Thoracic aorta (tissue), 2 donors: Measurements from ENCODE around the gene MMP24. TPM values are rescaled to one million over a fixed set of nuclear protein-coding genes. Genes with fewer than 3 reads are reported as not detected.

Experiments
- ATAC-seq: fragments of 150-250 bp; one replicate; pipeline ENCODE4 v1.8.0; 2017; ENCODE audit warnings: low read depth; ENCODE audit not compliant: insufficient number of reproducible peaks, low FRiP score
- DNase-seq: peaks from one replicate; pipeline ENCODE4 v3.0.0-alpha.2; 2020; ENCODE audit warnings: low spot score
- H3K27ac ChIP-seq, 2 donors: fragments of 200-600 bp; sonication (generic); 1 replicate in 1 of 2; 2 replicates in 1 of 2; pipeline ENCODE4 v1.5.1; 2016; ENCODE audit warnings: mild to moderate bottlenecking in 2 of 2, moderate library complexity in 2 of 2
- H3K27me3 ChIP-seq: fragments of 200-600 bp; sonication (generic); replicated peaks from 2 replicates; pipeline ENCODE4 v1.6.0; 2016; ENCODE audit warnings: mild to moderate bottlenecking; ENCODE audit not compliant: insufficient read depth
- H3K36me3 ChIP-seq: fragments of 200-600 bp; sonication (generic); one replicate; pipeline ENCODE4 v1.5.1; 2016
- H3K4me1 ChIP-seq, 2 donors: fragments of 200-600 bp; sonication (generic); 1 replicate in 1 of 2; 2 replicates in 1 of 2; pipeline versions ENCODE4 v1.5.1 to v1.6.0; 2016; ENCODE audit warnings: low read depth in 2 of 2, mild to moderate bottlenecking in 1 of 2; ENCODE audit not compliant: control insufficient read depth in 1 of 2
- H3K4me3 ChIP-seq: fragments of 200-600 bp; sonication (generic); 2 replicates; pipeline ENCODE4 v1.5.1; 2016; ENCODE audit warnings: mild to moderate bottlenecking
- H3K9me3 ChIP-seq: fragments of 200-600 bp; sonication (generic); 2 replicates; pipeline ENCODE4 v1.5.1; 2016
- total RNA-seq, 2 donors: library from RNA; depleted of rRNA; stranded (reverse); fragments of >200 nt; gene quantifications; one replicate each; pipeline versions ENCODE4 v1.1.0 to v1.2.3, GENCODE V29; 2016
- TF ChIP-seq, protein P1 (sequence below): fragments of 200-600 bp; sonication (generic); IDR thresholded peaks from one replicate; pipeline ENCODE4 v1.5.1; 2019; ENCODE audit warnings: antibody characterized with exemption

MMP24 gene
- total RNA-seq, 2 donors from 2014 or later = 0.27 to 0.71 TPM

DNA sequence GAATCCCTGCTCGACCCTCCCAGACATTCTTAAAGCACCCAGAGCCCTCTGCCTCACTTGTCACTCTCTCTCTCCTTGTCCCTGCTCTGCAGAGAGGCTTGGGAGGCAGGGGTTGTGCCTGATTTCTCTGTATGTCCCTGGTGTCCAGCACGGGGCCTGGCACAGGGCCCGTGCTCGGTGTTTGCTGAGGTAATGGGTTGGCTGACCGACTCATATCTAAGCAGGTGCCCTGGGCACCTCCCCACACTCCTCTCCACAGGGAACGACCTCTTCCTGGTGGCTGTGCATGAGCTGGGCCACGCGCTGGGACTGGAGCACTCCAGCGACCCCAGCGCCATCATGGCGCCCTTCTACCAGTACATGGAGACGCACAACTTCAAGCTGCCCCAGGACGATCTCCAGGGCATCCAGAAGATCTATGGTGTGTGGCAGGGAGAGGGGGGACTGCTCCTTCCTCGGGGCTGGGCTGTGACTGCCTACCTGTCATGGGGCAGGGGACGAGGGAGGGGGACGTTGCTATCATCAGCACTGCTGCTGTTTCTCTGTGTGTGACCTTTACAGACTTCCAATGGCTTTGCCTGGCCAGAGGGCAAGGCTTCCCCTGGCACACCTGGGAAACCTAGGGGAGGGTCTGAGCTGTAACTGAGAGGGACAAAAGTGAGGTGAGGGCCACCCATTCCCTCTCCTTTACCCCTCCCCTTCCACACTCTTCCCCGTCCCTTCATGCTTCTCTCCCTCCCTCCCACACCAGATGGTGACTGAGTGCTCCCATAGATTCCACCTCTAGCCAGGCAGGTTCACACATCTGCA is 37.2 kb downstream of the MMP24 start:
- Histone ChIP-seq H3K9me3 (no peaks in the 10 kb centered on the region), H3K27me3 (no peaks in the 10 kb centered on the region), H3K4me3 (no peak overlapping the region), H3K36me3 (peaks cover 7% of the 10 kb centered on the region), H3K4me1 (peaks cover 20 to 36% of the 10 kb centered on the region in 2 donors), H3K27ac (peak overlapping the region; percentile 67 to 69)
- TF ChIP-seq, protein P1, sequence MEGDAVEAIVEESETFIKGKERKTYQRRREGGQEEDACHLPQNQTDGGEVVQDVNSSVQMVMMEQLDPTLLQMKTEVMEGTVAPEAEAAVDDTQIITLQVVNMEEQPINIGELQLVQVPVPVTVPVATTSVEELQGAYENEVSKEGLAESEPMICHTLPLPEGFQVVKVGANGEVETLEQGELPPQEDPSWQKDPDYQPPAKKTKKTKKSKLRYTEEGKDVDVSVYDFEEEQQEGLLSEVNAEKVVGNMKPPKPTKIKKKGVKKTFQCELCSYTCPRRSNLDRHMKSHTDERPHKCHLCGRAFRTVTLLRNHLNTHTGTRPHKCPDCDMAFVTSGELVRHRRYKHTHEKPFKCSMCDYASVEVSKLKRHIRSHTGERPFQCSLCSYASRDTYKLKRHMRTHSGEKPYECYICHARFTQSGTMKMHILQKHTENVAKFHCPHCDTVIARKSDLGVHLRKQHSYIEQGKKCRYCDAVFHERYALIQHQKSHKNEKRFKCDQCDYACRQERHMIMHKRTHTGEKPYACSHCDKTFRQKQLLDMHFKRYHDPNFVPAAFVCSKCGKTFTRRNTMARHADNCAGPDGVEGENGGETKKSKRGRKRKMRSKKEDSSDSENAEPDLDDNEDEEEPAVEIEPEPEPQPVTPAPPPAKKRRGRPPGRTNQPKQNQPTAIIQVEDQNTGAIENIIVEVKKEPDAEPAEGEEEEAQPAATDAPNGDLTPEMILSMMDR = no peak
- no peak for ATAC-seq
- DNase-seq = no peak

DNA sequence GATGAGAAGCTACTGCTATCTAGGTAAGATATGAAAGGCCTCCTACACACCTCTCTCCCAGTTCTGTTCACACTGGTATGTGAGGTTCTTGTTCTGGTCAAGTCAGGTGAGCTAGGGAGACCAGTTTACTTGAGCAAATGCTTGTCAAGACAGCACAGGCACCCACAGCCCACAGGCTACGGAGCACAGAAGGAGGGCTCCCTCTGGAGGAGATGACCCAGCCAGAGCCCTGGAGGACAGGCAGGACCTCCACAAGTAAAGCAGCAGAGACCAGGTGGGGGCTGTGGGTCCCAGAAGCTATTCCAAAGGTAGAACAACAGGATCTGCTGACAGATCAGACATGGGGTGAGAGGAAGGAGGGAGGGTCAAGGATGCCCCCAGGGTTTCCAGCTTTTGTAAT is 38.3 kb downstream of the MMP24 start:
- Histone ChIP-seq H3K4me1 (peaks cover 20 to 40% of the 10 kb centered on the region in 2 donors), H3K27me3 (no peaks in the 10 kb centered on the region), H3K27ac (no peak overlapping the region), H3K4me3 (no peak overlapping the region), H3K36me3 (peaks cover 12% of the 10 kb centered on the region), H3K9me3 (no peaks in the 10 kb centered on the region)
- ATAC-seq (no peak), DNase-seq (no peak)
- TF ChIP-seq, protein P1 = no peak

DNA sequence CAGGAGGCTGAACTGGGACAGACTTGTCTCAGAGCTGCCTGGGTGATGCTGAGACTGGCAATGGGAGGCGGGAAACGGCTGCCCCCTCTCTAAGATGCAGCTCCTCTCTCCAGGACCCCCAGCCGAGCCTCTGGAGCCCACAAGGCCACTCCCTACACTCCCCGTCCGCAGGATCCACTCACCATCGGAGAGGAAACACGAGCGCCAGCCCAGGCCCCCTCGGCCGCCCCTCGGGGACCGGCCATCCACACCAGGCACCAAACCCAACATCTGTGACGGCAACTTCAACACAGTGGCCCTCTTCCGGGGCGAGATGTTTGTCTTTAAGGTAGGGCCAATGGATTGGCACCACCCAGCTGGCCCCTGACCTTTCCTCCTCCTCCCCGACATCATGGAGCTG is 40.6 kb downstream of the MMP24 start:
- Histone ChIP-seq H3K27me3 (no peaks in the 10 kb centered on the region), H3K9me3 (no peaks in the 10 kb centered on the region), H3K4me3 (no peak overlapping the region), H3K36me3 (peaks cover 27% of the 10 kb centered on the region), H3K27ac (no peak overlapping the region), H3K4me1 (peaks cover 10 to 25% of the 10 kb centered on the region in 2 donors)
- ATAC-seq (no peak), DNase-seq (no peak)
- TF ChIP-seq, protein P1 = no peak

DNA sequence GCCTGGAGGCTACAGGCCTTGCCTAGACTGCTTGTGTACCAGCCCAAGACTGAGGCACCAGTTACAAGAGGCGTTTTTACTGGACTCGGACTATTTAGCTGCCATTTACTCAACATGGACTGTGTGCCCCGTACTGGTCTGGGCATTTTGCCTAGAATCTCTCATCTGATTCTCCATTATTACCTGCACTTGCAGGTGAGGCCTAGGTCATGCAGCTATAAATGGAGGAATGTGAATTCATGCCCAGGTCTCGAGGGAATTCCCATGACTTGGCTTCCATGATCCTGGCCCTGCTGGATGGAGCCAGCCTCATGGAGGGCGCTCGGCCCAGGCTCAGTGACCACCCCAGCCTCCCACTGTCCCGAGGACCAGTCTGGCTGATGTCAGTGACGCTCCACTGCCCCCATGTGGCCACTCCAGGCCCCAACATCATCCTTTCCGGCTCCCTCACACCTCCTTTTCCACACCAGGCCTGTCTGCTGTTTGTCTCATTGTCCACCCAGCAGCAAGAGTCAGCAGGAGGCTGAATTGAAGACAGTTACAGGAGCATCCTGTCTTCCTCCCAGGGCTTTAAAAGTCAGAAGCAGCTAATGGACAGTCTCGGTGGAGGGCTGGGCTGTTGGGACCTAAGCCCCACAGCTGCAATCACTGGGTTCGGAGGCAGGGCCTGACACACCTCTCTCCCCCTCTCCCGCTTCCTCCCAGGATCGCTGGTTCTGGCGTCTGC is 42.7 kb downstream of the MMP24 start:
- Histone ChIP-seq H3K4me3 (no peak overlapping the region), H3K27ac (no peak overlapping the region), H3K9me3 (no peaks in the 10 kb centered on the region), H3K27me3 (no peaks in the 10 kb centered on the region), H3K4me1 (peaks cover under 1 to 18% of the 10 kb centered on the region in 2 donors), H3K36me3 (peaks cover 27% of the 10 kb centered on the region)
- TF ChIP-seq, protein P1 = peak; percentile 77
- no peak for DNase-seq
- no peak for ATAC-seq
